HepG2 (cell line): ENCODE data around the gene ANKRD66. TPM values are rescaled to one million over a fixed set of nuclear protein-coding genes. Genes with fewer than 3 reads are reported as not detected.

Experiments
- ATAC-seq: fragments of 200-7000 bp; cut with Tn5 transposase; 3 replicates; pipeline ENCODE4 v1.9.1; 2020; ENCODE audit warnings: mild to moderate bottlenecking, moderate library complexity
- BruUV-seq: library from RNA; stranded (reverse); fragments of 400-500 nt; replicated peaks from 2 replicates; lab custom pipeline; 2021; lab: Mats Ljungman, UMichigan
- CTCF ChIA-PET: fragments of 300-600 bp; formaldehyde crosslinking; extraction: SDS; loops from one replicate; lab custom pipeline; 2021; ENCODE audit warnings: low total read pairs, inconsistent platforms, low intra/inter-chr PET ratio; lab: Yijun Ruan, JAX
- POLR2A ChIA-PET: fragments of 350-600 bp; sonication (Branson Sonifier 250); formaldehyde crosslinking; loops from one replicate; lab custom pipeline; 2020; ENCODE audit warnings: antibody characterized with exemption, inconsistent platforms; lab: Yijun Ruan, JAX
- DNase-seq: peaks from one replicate; pipeline ENCODE4 v3.0.0-alpha.2; 2015; ENCODE audit warnings: low spot score
- FAIRE-seq: peaks from 3 replicates; lab custom pipeline; 2011; peaks lifted over from hg19 to GRCh38; lab: Jason Lieb, UNC
- H2AFZ ChIP-seq: one replicate; pipeline ENCODE4 v1.6.1; 2011; ENCODE audit warnings: low read length, inconsistent platforms
- H3K27ac ChIP-seq: fragments of 300-600 bp; 3 replicates; pipeline ENCODE4 v1.8.0; 2011; ENCODE audit warnings: mixed run types, mild to moderate bottlenecking, mixed read lengths, low read length, inconsistent platforms; ENCODE audit not compliant: insufficient read depth; ENCODE audit errors: extremely low read length
- H3K27me3 ChIP-seq, 2 experiments: fragments of 200-600 bp in 1 of 2; 2 replicates in 1 of 2; 3 replicates in 1 of 2; pipeline versions ENCODE4 v1.6.0 to v1.8.0; 2011; ENCODE audit warnings: low read length in 2 of 2, mild to moderate bottlenecking in 2 of 2, moderate library complexity in 2 of 2, inconsistent platforms in 1 of 2; ENCODE audit not compliant: insufficient read depth in 2 of 2, control insufficient read depth in 1 of 2
- H3K36me3 ChIP-seq, 2 experiments: fragments of 200-600 bp in 1 of 2; replicated peaks in 1 of 2; 2 replicates in 1 of 2; 3 replicates in 1 of 2; pipeline versions ENCODE4 v1.5.1 to v1.8.0; 2011; ENCODE audit warnings: low read length in 2 of 2, inconsistent platforms in 1 of 2; ENCODE audit not compliant: insufficient read depth in 2 of 2, control insufficient read depth in 1 of 2
- H3K4me1 ChIP-seq: 2 replicates; pipeline ENCODE4 v1.5.1; 2012; ENCODE audit warnings: low read length, inconsistent platforms; ENCODE audit not compliant: insufficient read depth
- H3K4me2 ChIP-seq: 2 replicates; pipeline ENCODE4 v1.6.0; 2011; ENCODE audit warnings: low read depth, low read length, inconsistent platforms
- H3K4me3 ChIP-seq, 3 experiments: fragments of 200-600 bp in 1 of 3; sonication (generic), shearing (Covaris generic) in 1 of 3; replicated peaks in 1 of 3; 2 replicates each; pipeline ENCODE4 v1.5.1; 2011 to 2016; ENCODE audit warnings: low read length in 3 of 3, inconsistent platforms in 2 of 3, low read depth in 2 of 3, mild to moderate bottlenecking in 2 of 3, control low read depth in 1 of 3, mixed read lengths in 1 of 3; ENCODE audit not compliant: insufficient read depth in 1 of 3
- H3K79me2 ChIP-seq: one replicate; pipeline ENCODE4 v1.6.1; 2011; ENCODE audit warnings: low read length, inconsistent platforms; ENCODE audit not compliant: insufficient read depth
- H3K9ac ChIP-seq: 2 replicates; pipeline ENCODE4 v1.6.0; 2011; ENCODE audit warnings: mild to moderate bottlenecking, low read depth, low read length, inconsistent platforms; ENCODE audit not compliant: insufficient read depth
- H3K9me3 ChIP-seq: 2 replicates; pipeline ENCODE4 v1.5.1; 2012; ENCODE audit warnings: mild to moderate bottlenecking, low read length
- H4K20me1 ChIP-seq: 2 replicates; pipeline ENCODE4 v1.6.0; 2011; ENCODE audit warnings: inconsistent platforms, mild to moderate bottlenecking, low read length, moderate library complexity; ENCODE audit not compliant: insufficient read depth
- ATF7 ChIP-seq, 2 experiments: fragments of 450-650 bp in 1 of 2; sonication (generic) in 1 of 2; formaldehyde crosslinking in 1 of 2; IDR thresholded peaks; 2 replicates each; pipeline versions ENCODE4 v1.4.0 to v1.6.1; 2016 to 2020; ENCODE audit warnings: antibody characterized with exemption in 1 of 2, mild to moderate bottlenecking in 1 of 2, missing genetic modification reagents in 1 of 2
- CEBPB ChIP-seq: IDR thresholded peaks from 2 replicates; pipeline ENCODE4 v1.6.1; 2011; ENCODE audit warnings: low read depth, low read length, improper control_type of control experiment, borderline replicate concordance
- CREB1 ChIP-seq, 2 experiments: fragments of 450-650 bp in 1 of 2; IDR thresholded peaks; 2 replicates each; pipeline ENCODE4 v1.6.1; 2016 to 2017; ENCODE audit warnings: control low read depth in 1 of 2, mild to moderate bottlenecking in 1 of 2, missing compliant biosample characterization in 1 of 2, missing genetic modification characterization in 1 of 2
- RNF2 ChIP-seq: fragments of 450-650 bp; conservative IDR thresholded peaks from 2 replicates; pipeline ENCODE4 v1.6.1; 2016; ENCODE audit warnings: low read depth
- ZBTB10 ChIP-seq: sonication (generic); formaldehyde crosslinking; IDR thresholded peaks from 2 replicates; pipeline ENCODE4 v1.4.0; 2020; ENCODE audit warnings: missing genetic modification reagents, borderline replicate concordance
- ZBTB44 ChIP-seq: sonication (generic); formaldehyde crosslinking; IDR thresholded peaks from 2 replicates; pipeline ENCODE4 v1.4.0; 2020; ENCODE audit warnings: missing genetic modification reagents
- ZNF674 ChIP-seq: sonication (generic); formaldehyde crosslinking; IDR thresholded peaks from 2 replicates; pipeline ENCODE4 v1.5.0; 2020; ENCODE audit warnings: low read depth, mild to moderate bottlenecking, missing genetic modification reagents
- WGBS: methylation state at CpG from one replicate; pipeline ENCODE4 v1.1.6; 2017; ENCODE audit warnings: low lambda C conversion rate; 5-methylcytosine and 5-hydroxymethylcytosine counted together
- in situ Hi-C: cut with HindIII; loops from 2 replicates; pipeline ENCODE4 v1.10.0; 2017; ENCODE audit warnings: low pct_unique_long_range_greater_than_20kb; ENCODE audit not compliant: extremely low pct_ligation_motif_present
- intact Hi-C: fragments of 100-400 bp; cut with micrococcal nuclease; formaldehyde crosslinking; loops from one replicate; pipeline ENCODE4 v1.10.0; 2022; ENCODE audit not compliant: unreplicated experiment
- polyA plus RNA-seq, 8 experiments: library from polyadenylated mRNA; depleted of rRNA in 3 of 8; stranded (reverse) in 7 of 8; unstranded in 1 of 8; fragments of >200 nt; fragmentation: Illumina TruSeq in 4 of 8; extraction: Trizol in 4 of 8; gene quantifications; 2 replicates each; pipeline versions ENCODE4 v1.2.1 to v1.2.3, GENCODE V29; 2011 to 2016; ENCODE audit warnings: low read depth in 4 of 8, missing spikeins in 1 of 8, mixed read lengths in 1 of 8; ENCODE audit not compliant: insufficient read depth in 1 of 8
- total RNA-seq, 5 experiments: library from RNA; depleted of rRNA; stranded (reverse); fragments of >200 nt; fragmentation: Illumina TruSeq; extraction: Trizol; gene quantifications; 2 replicates each; pipeline ENCODE4 v1.2.3, GENCODE V29; 2016; ENCODE audit warnings: low read depth in 1 of 5
- TF ChIP-seq, protein P1 (sequence below): sonication (generic); formaldehyde crosslinking; IDR thresholded peaks from 2 replicates; pipeline ENCODE4 v1.9.0; 2021; ENCODE audit warnings: mild to moderate bottlenecking, missing genetic modification reagents

ANKRD66 gene
- total and polyA plus RNA-seq, 2 of the 13 experiments (the other 11 are each of a cell fraction or from before 2014, with no cell fraction given): not detected

DNA sequence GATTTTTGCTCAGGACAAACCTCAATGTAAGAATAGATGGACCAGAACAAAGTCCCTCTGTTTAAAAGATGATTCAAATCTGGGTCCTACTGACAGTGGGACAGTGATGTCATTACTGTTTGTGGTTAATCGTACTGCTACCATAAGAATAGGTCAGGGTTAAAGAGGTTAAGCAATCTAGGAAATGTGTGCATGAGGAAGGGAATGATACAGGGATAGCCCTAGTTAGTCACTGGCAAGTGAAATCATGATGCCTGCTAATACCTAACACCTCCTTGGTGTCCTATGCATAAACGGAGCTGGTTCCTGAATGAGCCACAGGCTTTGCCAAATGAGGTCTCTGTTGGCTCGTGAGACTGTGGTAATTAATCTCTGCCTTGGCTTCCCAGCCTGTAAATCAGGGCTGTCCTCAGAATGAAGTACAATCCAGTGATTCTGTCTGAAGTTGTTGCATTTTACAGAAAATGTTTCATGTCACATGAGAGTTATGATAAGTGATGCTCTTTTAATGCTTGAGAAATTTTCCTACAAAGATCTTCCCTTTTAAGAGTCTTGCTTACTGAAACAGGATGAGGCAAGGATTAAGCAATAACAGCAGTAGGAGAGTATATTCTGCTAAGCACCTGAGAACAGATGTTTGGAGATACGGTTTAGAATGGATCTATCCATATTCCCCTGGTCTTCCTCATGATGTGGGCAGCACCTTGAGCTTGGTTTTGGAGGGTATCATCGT is 50.3 kb downstream of the ANKRD66 start:
- peaks cover 8% of the 10 kb centered on the region for H3K4me1 ChIP-seq
- TF ChIP-seq ATF7 (IDR thresholded peaks at IDR 0.05): peak; percentile 43; the same call in 1 of the 2 replicates
- TF ChIP-seq ATF7 (CRISPR knock-in tag; IDR thresholded peaks at IDR 0.05): no peak
- TF ChIP-seq ZNF674 (CRISPR knock-in tag): no peak
- 0 out of 2 replicates have a peak, but pooled peaks have one; percentile 4 for TF ChIP-seq CEBPB
- TF ChIP-seq RNF2: no peak
- no peak for TF ChIP-seq ZBTB44 (CRISPR knock-in tag)
- TF ChIP-seq CREB1 (IDR thresholded peaks at IDR 0.05): peak; percentile 11; the same call in 1 of the 2 replicates
- no peak for TF ChIP-seq CREB1 (CRISPR knock-in tag; IDR thresholded peaks at IDR 0.05)
- no peak for TF ChIP-seq ZBTB10 (CRISPR knock-in tag)
- TF ChIP-seq, protein P1, sequence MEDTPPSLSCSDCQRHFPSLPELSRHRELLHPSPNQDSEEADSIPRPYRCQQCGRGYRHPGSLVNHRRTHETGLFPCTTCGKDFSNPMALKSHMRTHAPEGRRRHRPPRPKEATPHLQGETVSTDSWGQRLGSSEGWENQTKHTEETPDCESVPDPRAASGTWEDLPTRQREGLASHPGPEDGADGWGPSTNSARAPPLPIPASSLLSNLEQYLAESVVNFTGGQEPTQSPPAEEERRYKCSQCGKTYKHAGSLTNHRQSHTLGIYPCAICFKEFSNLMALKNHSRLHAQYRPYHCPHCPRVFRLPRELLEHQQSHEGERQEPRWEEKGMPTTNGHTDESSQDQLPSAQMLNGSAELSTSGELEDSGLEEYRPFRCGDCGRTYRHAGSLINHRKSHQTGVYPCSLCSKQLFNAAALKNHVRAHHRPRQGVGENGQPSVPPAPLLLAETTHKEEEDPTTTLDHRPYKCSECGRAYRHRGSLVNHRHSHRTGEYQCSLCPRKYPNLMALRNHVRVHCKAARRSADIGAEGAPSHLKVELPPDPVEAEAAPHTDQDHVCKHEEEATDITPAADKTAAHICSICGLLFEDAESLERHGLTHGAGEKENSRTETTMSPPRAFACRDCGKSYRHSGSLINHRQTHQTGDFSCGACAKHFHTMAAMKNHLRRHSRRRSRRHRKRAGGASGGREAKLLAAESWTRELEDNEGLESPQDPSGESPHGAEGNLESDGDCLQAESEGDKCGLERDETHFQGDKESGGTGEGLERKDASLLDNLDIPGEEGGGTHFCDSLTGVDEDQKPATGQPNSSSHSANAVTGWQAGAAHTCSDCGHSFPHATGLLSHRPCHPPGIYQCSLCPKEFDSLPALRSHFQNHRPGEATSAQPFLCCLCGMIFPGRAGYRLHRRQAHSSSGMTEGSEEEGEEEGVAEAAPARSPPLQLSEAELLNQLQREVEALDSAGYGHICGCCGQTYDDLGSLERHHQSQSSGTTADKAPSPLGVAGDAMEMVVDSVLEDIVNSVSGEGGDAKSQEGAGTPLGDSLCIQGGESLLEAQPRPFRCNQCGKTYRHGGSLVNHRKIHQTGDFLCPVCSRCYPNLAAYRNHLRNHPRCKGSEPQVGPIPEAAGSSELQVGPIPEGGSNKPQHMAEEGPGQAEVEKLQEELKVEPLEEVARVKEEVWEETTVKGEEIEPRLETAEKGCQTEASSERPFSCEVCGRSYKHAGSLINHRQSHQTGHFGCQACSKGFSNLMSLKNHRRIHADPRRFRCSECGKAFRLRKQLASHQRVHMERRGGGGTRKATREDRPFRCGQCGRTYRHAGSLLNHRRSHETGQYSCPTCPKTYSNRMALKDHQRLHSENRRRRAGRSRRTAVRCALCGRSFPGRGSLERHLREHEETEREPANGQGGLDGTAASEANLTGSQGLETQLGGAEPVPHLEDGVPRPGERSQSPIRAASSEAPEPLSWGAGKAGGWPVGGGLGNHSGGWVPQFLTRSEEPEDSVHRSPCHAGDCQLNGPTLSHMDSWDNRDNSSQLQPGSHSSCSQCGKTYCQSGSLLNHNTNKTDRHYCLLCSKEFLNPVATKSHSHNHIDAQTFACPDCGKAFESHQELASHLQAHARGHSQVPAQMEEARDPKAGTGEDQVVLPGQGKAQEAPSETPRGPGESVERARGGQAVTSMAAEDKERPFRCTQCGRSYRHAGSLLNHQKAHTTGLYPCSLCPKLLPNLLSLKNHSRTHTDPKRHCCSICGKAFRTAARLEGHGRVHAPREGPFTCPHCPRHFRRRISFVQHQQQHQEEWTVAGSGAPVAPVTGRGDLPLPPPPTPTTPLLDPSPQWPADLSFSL (CRISPR knock-in tag): no peak
- BruUV-seq: no TSS peak
- H3K36me3 ChIP-seq: no peaks in the 10 kb centered on the region
- DNase-seq (no peak), ATAC-seq (no peak), FAIRE-seq (no peak)
- no peak overlapping the region for H3K9ac ChIP-seq
- H3K27me3 ChIP-seq: no peaks in the 10 kb centered on the region
- no peaks in the 10 kb centered on the region for H4K20me1 ChIP-seq
- H3K9me3 ChIP-seq: no peaks in the 10 kb centered on the region
- H3K79me2 ChIP-seq: no peaks in the 10 kb centered on the region
- no peak overlapping the region for H3K4me2 ChIP-seq
- intact Hi-C loops: no loop called here
- WGBS: 4% methylated on average over 5 of the region's 5 CpGs
- in situ Hi-C loops: no loop called here
- ChIA-PET CTCF (no interaction called here), POLR2A (no interaction called here)
- H2AFZ ChIP-seq: no peak overlapping the region
- no peak overlapping the region for H3K4me3 ChIP-seq
- no peak overlapping the region for H3K27ac ChIP-seq
